ENCODE results near the gene PROSER2.

GRCh38 chr10:11823989-11824346, 812 bp downstream of the PROSER2 start:
- TF ChIP-seq POLR2A (IDR thresholded peaks at IDR 0.05) (no peak), CTCF (IDR thresholded peaks at IDR 0.05) (no peak), POLR2AphosphoS5 (IDR thresholded peaks at IDR 0.05) (no peak)
